Glutamatergic neuron (in vitro differentiated cells): ENCODE measurements around the gene SLC13A1. TPM values are rescaled to one million over a fixed set of nuclear protein-coding genes. Genes with fewer than 3 reads are reported as not detected.

Source experiments
- DNase-seq: peaks from one replicate; pipeline ENCODE4 v3.0.0; 2022
- H3K27ac Mint-ChIP-seq: one replicate; pipeline ENCODE4 v1.8.0; 2020; ENCODE audit warnings: mild to moderate bottlenecking, mixed read lengths, inconsistent platforms; ENCODE audit not compliant: unreplicated experiment
- H3K27me3 Mint-ChIP-seq: one replicate; pipeline ENCODE4 v1.8.0; 2020; ENCODE audit warnings: mild to moderate bottlenecking, moderate library complexity, mixed read lengths, inconsistent platforms; ENCODE audit not compliant: unreplicated experiment
- H3K36me3 Mint-ChIP-seq: one replicate; pipeline ENCODE4 v1.8.0; 2020; ENCODE audit warnings: mild to moderate bottlenecking, mixed read lengths, inconsistent platforms; ENCODE audit not compliant: unreplicated experiment
- H3K4me1 Mint-ChIP-seq: one replicate; pipeline ENCODE4 v1.8.0; 2020; ENCODE audit warnings: mild to moderate bottlenecking, low read depth, mixed read lengths, inconsistent platforms; ENCODE audit not compliant: unreplicated experiment
- H3K4me3 Mint-ChIP-seq: one replicate; pipeline ENCODE4 v1.8.0; 2020; ENCODE audit warnings: mild to moderate bottlenecking, mixed read lengths, inconsistent platforms; ENCODE audit not compliant: unreplicated experiment
- H3K9me3 Mint-ChIP-seq: one replicate; pipeline ENCODE4 v1.8.0; 2020; ENCODE audit warnings: mild to moderate bottlenecking, moderate library complexity, mixed read lengths, inconsistent platforms; ENCODE audit not compliant: unreplicated experiment
- CTCF ChIP-seq: fragments of 200-600 bp; sonication (generic); IDR thresholded peaks from one replicate; pipeline ENCODE4 v1.5.0; 2021; ENCODE audit not compliant: partially characterized antibody, unreplicated experiment
- total RNA-seq: library from RNA; stranded (reverse); fragmentation: NEBNext Ultra II Directional; extraction: Animal tissue kit (Norgen Biotek cat#: 25700); gene quantifications from one replicate; pipeline ENCODE4 v1.2.1, GENCODE V29; 2021; ENCODE audit not compliant: unreplicated experiment

Gene SLC13A1
- total RNA-seq, 1 donor from 2014 or later: not detected

- no peak overlapping the region for H3K4me3 Mint-ChIP-seq
- H3K4me1 Mint-ChIP-seq: no peaks in the 10 kb centered on the region
- peaks cover 2% of the 10 kb centered on the region for H3K9me3 Mint-ChIP-seq
- H3K36me3 Mint-ChIP-seq: no peaks in the 10 kb centered on the region
- DNase-seq: no peak
- H3K27ac Mint-ChIP-seq: no peak overlapping the region
- H3K27me3 Mint-ChIP-seq: no peaks in the 10 kb centered on the region
- no peak for TF ChIP-seq CTCF
These were observed 67.8 kb downstream of the SLC13A1 start for GRCh38 chr7:123131961-123132360.

- Mint-ChIP-seq H3K27ac (no peak overlapping the region), H3K4me1 (no peaks in the 10 kb centered on the region), H3K27me3 (no peaks in the 10 kb centered on the region), H3K9me3 (peaks cover 2% of the 10 kb centered on the region), H3K36me3 (no peaks in the 10 kb centered on the region), H3K4me3 (no peak overlapping the region)
- TF ChIP-seq CTCF: no peak
- DNase-seq: no peak
These were observed 68.2 kb downstream of the SLC13A1 start for GRCh38 chr7:123131556-123131955.

GRCh38 chr7:123131140-123131539 is 68.6 kb downstream of the SLC13A1 start:
- Mint-ChIP-seq H3K9me3 (peaks cover 2% of the 10 kb centered on the region), H3K36me3 (no peaks in the 10 kb centered on the region), H3K4me3 (no peak overlapping the region), H3K4me1 (no peaks in the 10 kb centered on the region), H3K27ac (no peak overlapping the region), H3K27me3 (no peaks in the 10 kb centered on the region)
- no peak for DNase-seq
- TF ChIP-seq CTCF: no peak

GRCh38 chr7:123126691-123127090 is 73.1 kb downstream of the SLC13A1 start:
- no peak for TF ChIP-seq CTCF
- no peak overlapping the region for H3K4me3 Mint-ChIP-seq
- DNase-seq: no peak
- peaks cover 8% of the 10 kb centered on the region for H3K4me1 Mint-ChIP-seq
- no peak overlapping the region for H3K27ac Mint-ChIP-seq
- H3K9me3 Mint-ChIP-seq: no peaks in the 10 kb centered on the region
- no peaks in the 10 kb centered on the region for H3K27me3 Mint-ChIP-seq
- no peaks in the 10 kb centered on the region for H3K36me3 Mint-ChIP-seq

GRCh38 chr7:123126171-123126570 is 73.6 kb downstream of the SLC13A1 start:
- DNase-seq: no peak
- TF ChIP-seq CTCF: no peak
- H3K4me3 Mint-ChIP-seq: no peak overlapping the region
- H3K36me3 Mint-ChIP-seq: no peaks in the 10 kb centered on the region
- no peak overlapping the region for H3K27ac Mint-ChIP-seq
- no peaks in the 10 kb centered on the region for H3K9me3 Mint-ChIP-seq
- H3K27me3 Mint-ChIP-seq: no peaks in the 10 kb centered on the region
- H3K4me1 Mint-ChIP-seq: peaks cover 8% of the 10 kb centered on the region
